Sigmoid colon (tissue), 4 donors: Measurements from ENCODE around the gene OARD1.

Source experiments
- CTCF ChIP-seq, 4 experiments: fragments of 450-650 bp in 3 of 4; fragments of 200-600 bp in 1 of 4; IDR thresholded peaks; one replicate each; pipeline ENCODE4 v1.5.1; 2016 to 2019; ENCODE audit warnings: antibody characterized with exemption in 4 of 4, mild to moderate bottlenecking in 3 of 4, moderate library complexity in 2 of 4
- EP300 ChIP-seq, 4 donors: sonication (generic); formaldehyde crosslinking; IDR thresholded peaks; one replicate each; pipeline ENCODE4 v1.6.1; 2017; ENCODE audit warnings: antibody characterized with exemption in 4 of 4
- POLR2A ChIP-seq, 2 donors: fragments of 450-650 bp; IDR thresholded peaks; one replicate each; pipeline ENCODE4 v1.6.1; 2016; ENCODE audit warnings: antibody characterized with exemption in 2 of 2, mild to moderate bottlenecking in 2 of 2, moderate library complexity in 2 of 2
- POLR2AphosphoS5 ChIP-seq, 4 donors: sonication (generic); formaldehyde crosslinking; IDR thresholded peaks; one replicate each; pipeline ENCODE4 v1.6.1; 2017; ENCODE audit warnings: antibody characterized with exemption in 4 of 4

GRCh38 chr6:41055149-41055548 is 17.0 kb downstream of the OARD1 start:
- TF ChIP-seq CTCF (IDR thresholded peaks at IDR 0.05) (no peak), POLR2A (IDR thresholded peaks at IDR 0.05) (no peak), POLR2AphosphoS5 (IDR thresholded peaks at IDR 0.05) (no peak), EP300 (IDR thresholded peaks at IDR 0.05) (no peak)
